ENCODE results near the gene CYP8B1. TPM values are rescaled to one million over a fixed set of nuclear protein-coding genes. Genes with fewer than 3 reads are reported as not detected.

CYP8B1 gene
- polyA plus RNA-seq, 1 experiment = not detected

GRCh38 chr3:42901073-42901415, 25.4 kb upstream of the CYP8B1 start:
- ChIA-PET POLR2A (no interaction called here), CTCF (no interaction called here)
- no peak for DNase-seq (ENCODE audit: low read depth, low spot score)
- Histone ChIP-seq H3K27ac (ENCODE audit: low read depth, low read length) (no peak overlapping the region), H3K27me3 (ENCODE audit: control insufficient read depth, insufficient read depth, low read length) (peaks cover 14% of the 10 kb centered on the region), H3K4me3 (ENCODE audit: low read depth, low read length) (no peak overlapping the region), H3K9me3 (ENCODE audit: control insufficient read depth, insufficient read depth, low read length) (no peaks in the 10 kb centered on the region; the same call in 1 of the 2 replicates)
- no peak for TF ChIP-seq CTCF (IDR thresholded peaks at IDR 0.05; ENCODE audit: low read depth, low read length)

GRCh38 chr3:42900226-42901072, 24.8 kb upstream of the CYP8B1 start:
- CTCF ChIA-PET = no interaction called here
- no peak overlapping the region for H3K27ac ChIP-seq (ENCODE audit: low read depth, low read length)

GRCh38 chr3:42898896-42899675, 23.4 kb upstream of the CYP8B1 start:
- peaks cover 4% of the 10 kb centered on the region for H3K27me3 ChIP-seq (ENCODE audit: control insufficient read depth, insufficient read depth, low read length)
- CTCF ChIA-PET = no interaction called here

More at GRCh38 chr3:42900226-42901072, 24.8 kb upstream of the CYP8B1 start:
- POLR2A ChIA-PET = no interaction called here
- DNase-seq (ENCODE audit: low read depth, low spot score) = no peak
- no peak for TF ChIP-seq CTCF (IDR thresholded peaks at IDR 0.05; ENCODE audit: low read depth, low read length)
- Histone ChIP-seq H3K9me3 (ENCODE audit: control insufficient read depth, insufficient read depth, low read length) (no peaks in the 10 kb centered on the region), H3K4me3 (ENCODE audit: low read depth, low read length) (no peak overlapping the region), H3K27me3 (ENCODE audit: control insufficient read depth, insufficient read depth, low read length) (peaks cover 9% of the 10 kb centered on the region)

GRCh38 chr3:42895580-42895868, 19.8 kb upstream of the CYP8B1 start:
- ChIA-PET CTCF (no interaction called here), POLR2A (no interaction called here)
- peaks cover 9% of the 10 kb centered on the region for H3K27me3 ChIP-seq (ENCODE audit: control insufficient read depth, insufficient read depth, low read length)
- H3K4me3 ChIP-seq (ENCODE audit: low read depth, low read length) = no peak overlapping the region
- no peak for TF ChIP-seq CTCF (IDR thresholded peaks at IDR 0.05; ENCODE audit: low read depth, low read length)
- no peak overlapping the region for H3K27ac ChIP-seq (ENCODE audit: low read depth, low read length)
- no peaks in the 10 kb centered on the region for H3K9me3 ChIP-seq (ENCODE audit: control insufficient read depth, insufficient read depth, low read length)
- no peak for DNase-seq (ENCODE audit: low read depth, low spot score)

More at GRCh38 chr3:42898896-42899675, 23.4 kb upstream of the CYP8B1 start:
- Histone ChIP-seq H3K4me3 (ENCODE audit: low read depth, low read length) (no peak overlapping the region), H3K9me3 (ENCODE audit: control insufficient read depth, insufficient read depth, low read length) (no peaks in the 10 kb centered on the region), H3K27ac (ENCODE audit: low read depth, low read length) (no peak overlapping the region)
- DNase-seq (ENCODE audit: low read depth, low spot score) = no peak
- POLR2A ChIA-PET = no interaction called here
- TF ChIP-seq CTCF (IDR thresholded peaks at IDR 0.05; ENCODE audit: low read depth, low read length) = no peak

Data from AG04450 (cell line).